ENCODE data around the gene IQCN. TPM values are rescaled to one million over a fixed set of nuclear protein-coding genes. Genes with fewer than 3 reads are reported as not detected.

Gene IQCN
- total RNA-seq, 2 experiments from 2014 or later: 0.38 to 1.1 TPM

- H3K4me1 ChIP-seq (ENCODE audit: insufficient read depth, low read length, poor library complexity, severe bottlenecking): peaks cover 21% of the 10 kb centered on the region
- no TSS peak for BruUV-seq (replicated peaks)
- no peaks in the 10 kb centered on the region for H4K20me1 ChIP-seq (ENCODE audit: insufficient read depth, low read length)
- H3K27ac ChIP-seq (ENCODE audit: low read depth, low read length, poor library complexity, severe bottlenecking): no peak overlapping the region
- POLR2A ChIA-PET: no interaction called here
- H3K9me2 ChIP-seq (ENCODE audit: insufficient read depth, low read length): no peaks in the 10 kb centered on the region
- H2AFZ ChIP-seq (ENCODE audit: low read length): no peak overlapping the region
- intact Hi-C loops (cut with micrococcal nuclease; ENCODE audit: unreplicated experiment): no loop called here
- peaks cover 91% of the 10 kb centered on the region for H3K36me3 ChIP-seq (ENCODE audit: insufficient read depth, low read length)
- H3K79me2 ChIP-seq (ENCODE audit: insufficient read depth, low read depth, low read length): no peaks in the 10 kb centered on the region
- no peak for DNase-seq (ENCODE audit: low spot score)
- TF ChIP-seq CTCF (conservative IDR thresholded peaks at IDR 0.05; ENCODE audit: low read length) (no peak), EZH2phosphoT487 (IDR thresholded peaks at IDR 0.05; ENCODE audit: borderline replicate concordance, low read depth, low read length) (no peak)
- no peak overlapping the region for H3K4me2 ChIP-seq (ENCODE audit: low read length)
- H3K4me3 ChIP-seq (ENCODE audit: low read depth, low read length, poor library complexity, severe bottlenecking): no peak overlapping the region
- H3K9me3 ChIP-seq (ENCODE audit: low read length): no peaks in the 10 kb centered on the region
- CTCF ChIA-PET (ENCODE audit: unreplicated experiment): no interaction called here
These were observed 37.3 kb upstream of the IQCN start for GRCh38 chr19:18311502-18312091.

- POLR2A ChIA-PET: no interaction called here
- BruUV-seq (replicated peaks): no TSS peak
- H3K36me3 ChIP-seq (ENCODE audit: insufficient read depth, low read length): peaks cover 97% of the 10 kb centered on the region
These were observed 36.7 kb upstream of the IQCN start for GRCh38 chr19:18310966-18311365.

More at GRCh38 chr19:18310966-18311365, 36.7 kb upstream of the IQCN start:
- no peak for DNase-seq (ENCODE audit: low spot score)
- CTCF ChIA-PET (ENCODE audit: unreplicated experiment): no interaction called here
- TF ChIP-seq CTCF (conservative IDR thresholded peaks at IDR 0.05; ENCODE audit: low read length) (no peak), EZH2phosphoT487 (IDR thresholded peaks at IDR 0.05; ENCODE audit: borderline replicate concordance, low read depth, low read length) (no peak)
- Histone ChIP-seq H3K9me3 (ENCODE audit: low read length) (no peaks in the 10 kb centered on the region), H2AFZ (ENCODE audit: low read length) (no peak overlapping the region), H3K9me2 (ENCODE audit: insufficient read depth, low read length) (no peaks in the 10 kb centered on the region), H4K20me1 (ENCODE audit: insufficient read depth, low read length) (no peaks in the 10 kb centered on the region), H3K27ac (ENCODE audit: low read depth, low read length, poor library complexity, severe bottlenecking) (no peak overlapping the region), H3K4me2 (ENCODE audit: low read length) (no peak overlapping the region), H3K4me1 (ENCODE audit: insufficient read depth, low read length, poor library complexity, severe bottlenecking) (peaks cover 21% of the 10 kb centered on the region), H3K4me3 (ENCODE audit: low read depth, low read length, poor library complexity, severe bottlenecking) (no peak overlapping the region), H3K79me2 (ENCODE audit: insufficient read depth, low read depth, low read length) (no peaks in the 10 kb centered on the region)
- intact Hi-C loops (cut with micrococcal nuclease; ENCODE audit: unreplicated experiment): no loop called here
